ENCODE data around the gene SLC25A11.

DNA sequence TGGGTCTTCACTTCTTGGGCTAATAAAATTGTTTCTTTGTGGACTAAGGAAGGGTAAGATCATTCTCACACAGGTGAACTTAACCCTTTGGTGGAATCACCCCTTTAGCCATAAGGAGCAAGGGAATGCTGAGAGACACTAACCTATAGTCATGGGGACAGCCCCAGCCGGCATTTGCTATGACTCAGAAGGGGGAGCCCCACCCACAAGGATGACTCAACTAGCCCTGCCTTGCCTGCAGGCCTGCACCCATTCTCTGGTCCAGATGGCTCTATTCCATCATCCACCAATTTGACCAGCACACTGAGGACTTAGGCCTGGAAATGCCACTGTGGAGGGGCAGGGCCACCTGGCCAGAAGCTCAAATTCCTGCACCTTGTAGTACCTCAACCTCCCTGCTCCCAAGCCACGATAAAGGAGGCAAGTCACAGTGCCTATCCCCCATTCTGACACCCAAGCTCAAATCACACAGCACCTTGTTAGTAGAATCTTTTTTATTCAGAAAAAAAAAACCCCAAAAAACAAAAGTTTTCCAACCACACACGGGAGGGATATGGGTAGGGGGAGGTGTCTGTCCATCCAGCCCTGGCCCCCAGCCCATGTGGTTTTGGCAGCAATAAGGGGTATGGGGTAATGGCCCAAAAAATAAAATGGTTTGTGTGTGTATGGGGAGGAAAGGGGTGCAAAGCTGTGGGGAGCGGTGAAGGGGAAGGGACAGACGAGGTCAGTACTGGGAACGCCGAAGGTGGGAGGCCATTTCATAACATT, 5.5 kb upstream of the SLC25A11 start:
- no peak for TF ChIP-seq GATA2 (IDR thresholded peaks at IDR 0.05; ENCODE audit: low read depth, low read length)
- TF ChIP-seq GATA3 (IDR thresholded peaks at IDR 0.05; ENCODE audit: low read depth, low read length), result no peak
